Gastrocnemius medialis (tissue), 4 donors: Measurements from ENCODE around the gene ADH1C.
"Not testable (repeated sequence)": the region's sequence is repeated elsewhere in the genome, so short reads cannot be mapped to it uniquely, and the experiment has no call there.

ENCODE experiments used
- POLR2A ChIP-seq, 2 donors: fragments of 450-650 bp; IDR thresholded peaks; one replicate each; pipeline ENCODE4 v1.6.1; 2017; ENCODE audit warnings: antibody characterized with exemption in 2 of 2, mild to moderate bottlenecking in 2 of 2, moderate library complexity in 2 of 2
- TF ChIP-seq, protein P1 (sequence below), 5 experiments: fragments of 450-650 bp in 3 of 5; fragments of 200-600 bp in 2 of 5; sonication (generic) in 2 of 5; IDR thresholded peaks in 4 of 5; conservative IDR thresholded peaks in 1 of 5; 1 replicate in 4 of 5; 2 replicates in 1 of 5; pipeline ENCODE4 v1.5.1; 2016 to 2019; ENCODE audit warnings: antibody characterized with exemption in 5 of 5, mild to moderate bottlenecking in 3 of 5, moderate library complexity in 3 of 5

GRCh38 chr4:99377341-99377740 is 24.8 kb upstream of the ADH1C start:
- TF ChIP-seq, protein P1, sequence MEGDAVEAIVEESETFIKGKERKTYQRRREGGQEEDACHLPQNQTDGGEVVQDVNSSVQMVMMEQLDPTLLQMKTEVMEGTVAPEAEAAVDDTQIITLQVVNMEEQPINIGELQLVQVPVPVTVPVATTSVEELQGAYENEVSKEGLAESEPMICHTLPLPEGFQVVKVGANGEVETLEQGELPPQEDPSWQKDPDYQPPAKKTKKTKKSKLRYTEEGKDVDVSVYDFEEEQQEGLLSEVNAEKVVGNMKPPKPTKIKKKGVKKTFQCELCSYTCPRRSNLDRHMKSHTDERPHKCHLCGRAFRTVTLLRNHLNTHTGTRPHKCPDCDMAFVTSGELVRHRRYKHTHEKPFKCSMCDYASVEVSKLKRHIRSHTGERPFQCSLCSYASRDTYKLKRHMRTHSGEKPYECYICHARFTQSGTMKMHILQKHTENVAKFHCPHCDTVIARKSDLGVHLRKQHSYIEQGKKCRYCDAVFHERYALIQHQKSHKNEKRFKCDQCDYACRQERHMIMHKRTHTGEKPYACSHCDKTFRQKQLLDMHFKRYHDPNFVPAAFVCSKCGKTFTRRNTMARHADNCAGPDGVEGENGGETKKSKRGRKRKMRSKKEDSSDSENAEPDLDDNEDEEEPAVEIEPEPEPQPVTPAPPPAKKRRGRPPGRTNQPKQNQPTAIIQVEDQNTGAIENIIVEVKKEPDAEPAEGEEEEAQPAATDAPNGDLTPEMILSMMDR (IDR thresholded peaks at IDR 0.05 in 4 of 5, conservative IDR thresholded peaks at IDR 0.05 in 1 of 5): not testable (repeated sequence)
- TF ChIP-seq POLR2A (IDR thresholded peaks at IDR 0.05): not testable (repeated sequence)
